Suprapubic skin (tissue), 4 donors: ENCODE results near the gene INIP.

Experiments
- CTCF ChIP-seq, 2 donors: fragments of 200-600 bp in 1 of 2; fragments of 450-650 bp in 1 of 2; sonication (generic) in 1 of 2; IDR thresholded peaks; one replicate each; pipeline ENCODE4 v1.5.1; 2016 to 2019; ENCODE audit warnings: antibody characterized with exemption in 2 of 2, mild to moderate bottlenecking in 1 of 2, moderate library complexity in 1 of 2
- POLR2A ChIP-seq, 2 donors: fragments of 450-650 bp; IDR thresholded peaks; one replicate each; pipeline ENCODE4 v1.6.1; 2017; ENCODE audit warnings: antibody characterized with exemption in 2 of 2, mild to moderate bottlenecking in 2 of 2, moderate library complexity in 2 of 2
- POLR2AphosphoS5 ChIP-seq, 3 donors: sonication (generic); formaldehyde crosslinking; IDR thresholded peaks; one replicate each; pipeline ENCODE4 v1.6.1; 2017; ENCODE audit warnings: antibody characterized with exemption in 3 of 3

GRCh38 chr9:112719696-112720095 lies 1.8 kb upstream of the INIP start:
- TF ChIP-seq POLR2A (IDR thresholded peaks at IDR 0.05) (no peak), CTCF (IDR thresholded peaks at IDR 0.05) (no peak), POLR2AphosphoS5 (IDR thresholded peaks at IDR 0.05) (no peak)
